HFFc6 (cell line): ENCODE results near the gene TEX261. TPM values are rescaled to one million over a fixed set of nuclear protein-coding genes. Genes with fewer than 3 reads are reported as not detected.

ENCODE experiments used
- DNase-seq: peaks from one replicate; pipeline ENCODE4 v3.0.0-alpha.2; 2018
- H3K27ac Mint-ChIP-seq: 2 replicates; pipeline ENCODE4 v1.8.0; 2020; ENCODE audit warnings: mild to moderate bottlenecking, mixed read lengths
- H3K27me3 Mint-ChIP-seq: 2 replicates; pipeline ENCODE4 v1.8.0; 2021; ENCODE audit warnings: mild to moderate bottlenecking, moderate library complexity, mixed read lengths; ENCODE audit not compliant: insufficient read depth
- H3K36me3 Mint-ChIP-seq: 2 replicates; pipeline ENCODE4 v1.8.0; 2021; ENCODE audit warnings: low read depth, mixed read lengths
- H3K4me1 Mint-ChIP-seq: 2 replicates; pipeline ENCODE4 v1.8.0; 2020; ENCODE audit warnings: low read depth, mixed read lengths
- H3K4me3 Mint-ChIP-seq: 2 replicates; pipeline ENCODE4 v1.8.0; 2020; ENCODE audit warnings: mild to moderate bottlenecking, moderate library complexity, mixed read lengths
- H3K9me3 Mint-ChIP-seq: 2 replicates; pipeline ENCODE4 v1.8.0; 2020; ENCODE audit warnings: mild to moderate bottlenecking, mixed read lengths
- total RNA-seq, 6 experiments: library from RNA; stranded (reverse); fragmentation: NEBNext Ultra II Directional; extraction: Animal tissue kit (Norgen Biotek cat#: 25700); gene quantifications; 2 replicates in 1 of 6; 3 replicates in 5 of 6; pipeline ENCODE4 v1.2.3, GENCODE V29; 2021
- TF ChIP-seq, protein P1 (sequence below): fragments of 200-600 bp; sonication (generic); IDR thresholded peaks from 2 replicates; pipeline ENCODE4 v1.5.0; 2021; ENCODE audit warnings: antibody characterized with exemption, mild to moderate bottlenecking

Gene TEX261
- total RNA-seq, 6 experiments from 2014 or later, result 91.6 to 129 (median 103) TPM

DNA sequence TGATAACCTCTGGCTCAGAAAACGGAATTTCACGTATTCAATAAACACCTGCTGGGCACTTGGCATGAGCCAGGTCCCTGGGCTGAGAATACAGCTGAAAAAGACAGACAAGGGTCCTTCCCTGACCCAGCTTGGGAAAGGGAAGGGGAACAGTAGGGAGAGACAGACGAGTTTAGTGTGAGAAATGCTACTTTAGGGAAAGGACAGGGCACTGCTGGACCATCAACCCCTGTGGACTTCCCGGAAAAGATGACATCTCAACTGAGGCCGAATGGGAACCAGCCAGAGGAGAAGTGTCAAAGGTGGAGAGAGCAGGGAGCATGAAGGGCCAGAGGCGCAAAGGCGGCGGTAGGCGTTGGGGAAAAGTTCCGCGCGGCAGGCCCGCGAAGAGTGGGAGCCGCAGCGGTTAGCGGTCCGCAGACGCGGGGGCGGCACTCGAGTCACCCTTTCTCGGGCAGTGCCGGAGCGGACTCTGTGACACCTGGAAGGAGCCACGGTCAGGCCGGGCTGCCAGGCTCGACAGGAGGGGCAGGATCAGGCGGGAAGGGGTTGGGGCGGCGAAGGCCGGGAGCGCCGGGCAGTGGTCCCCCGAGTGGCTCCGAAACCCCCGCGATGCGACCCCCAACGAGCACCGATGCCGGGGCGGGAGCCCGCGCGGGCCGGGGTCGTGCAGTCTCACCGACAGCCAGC is 519 bp downstream of the TEX261 start:
- Mint-ChIP-seq H3K4me3 (peak overlapping the region; percentile 94), H3K27ac (peak overlapping the region; percentile 71), H3K27me3 (no peaks in the 10 kb centered on the region), H3K9me3 (no peaks in the 10 kb centered on the region), H3K4me1 (peaks cover 27% of the 10 kb centered on the region), H3K36me3 (peaks cover 4% of the 10 kb centered on the region; the same call in 1 of the 2 replicates)
- DNase-seq, result no peak
- TF ChIP-seq, protein P1, sequence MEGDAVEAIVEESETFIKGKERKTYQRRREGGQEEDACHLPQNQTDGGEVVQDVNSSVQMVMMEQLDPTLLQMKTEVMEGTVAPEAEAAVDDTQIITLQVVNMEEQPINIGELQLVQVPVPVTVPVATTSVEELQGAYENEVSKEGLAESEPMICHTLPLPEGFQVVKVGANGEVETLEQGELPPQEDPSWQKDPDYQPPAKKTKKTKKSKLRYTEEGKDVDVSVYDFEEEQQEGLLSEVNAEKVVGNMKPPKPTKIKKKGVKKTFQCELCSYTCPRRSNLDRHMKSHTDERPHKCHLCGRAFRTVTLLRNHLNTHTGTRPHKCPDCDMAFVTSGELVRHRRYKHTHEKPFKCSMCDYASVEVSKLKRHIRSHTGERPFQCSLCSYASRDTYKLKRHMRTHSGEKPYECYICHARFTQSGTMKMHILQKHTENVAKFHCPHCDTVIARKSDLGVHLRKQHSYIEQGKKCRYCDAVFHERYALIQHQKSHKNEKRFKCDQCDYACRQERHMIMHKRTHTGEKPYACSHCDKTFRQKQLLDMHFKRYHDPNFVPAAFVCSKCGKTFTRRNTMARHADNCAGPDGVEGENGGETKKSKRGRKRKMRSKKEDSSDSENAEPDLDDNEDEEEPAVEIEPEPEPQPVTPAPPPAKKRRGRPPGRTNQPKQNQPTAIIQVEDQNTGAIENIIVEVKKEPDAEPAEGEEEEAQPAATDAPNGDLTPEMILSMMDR, result no peak; the same call in 1 of the 2 replicates

- H3K27ac Mint-ChIP-seq, result peak overlapping the region; percentile 71
- TF ChIP-seq, protein P1, result no peak
- no peak for DNase-seq
Observed at GRCh38 chr2:70992945-70993853, 1.5 kb downstream of the TEX261 start.

GRCh38 chr2:70991742-70992141 is 2.9 kb downstream of the TEX261 start:
- H3K4me1 Mint-ChIP-seq, result peaks cover 27% of the 10 kb centered on the region
- no peaks in the 10 kb centered on the region for H3K9me3 Mint-ChIP-seq
- no peaks in the 10 kb centered on the region; the same call in 1 of the 2 replicates for H3K27me3 Mint-ChIP-seq
- H3K36me3 Mint-ChIP-seq, result peaks cover 12% of the 10 kb centered on the region
- TF ChIP-seq, protein P1, result no peak
- DNase-seq, result no peak
- H3K4me3 Mint-ChIP-seq, result no peak overlapping the region
- no peak overlapping the region for H3K27ac Mint-ChIP-seq

More at GRCh38 chr2:70992945-70993853, 1.5 kb downstream of the TEX261 start:
- Mint-ChIP-seq H3K9me3 (no peaks in the 10 kb centered on the region), H3K27me3 (no peaks in the 10 kb centered on the region), H3K4me1 (peaks cover 27% of the 10 kb centered on the region), H3K36me3 (peaks cover 8% of the 10 kb centered on the region; the same call in 1 of the 2 replicates), H3K4me3 (peak overlapping the region; percentile 94)

DNA sequence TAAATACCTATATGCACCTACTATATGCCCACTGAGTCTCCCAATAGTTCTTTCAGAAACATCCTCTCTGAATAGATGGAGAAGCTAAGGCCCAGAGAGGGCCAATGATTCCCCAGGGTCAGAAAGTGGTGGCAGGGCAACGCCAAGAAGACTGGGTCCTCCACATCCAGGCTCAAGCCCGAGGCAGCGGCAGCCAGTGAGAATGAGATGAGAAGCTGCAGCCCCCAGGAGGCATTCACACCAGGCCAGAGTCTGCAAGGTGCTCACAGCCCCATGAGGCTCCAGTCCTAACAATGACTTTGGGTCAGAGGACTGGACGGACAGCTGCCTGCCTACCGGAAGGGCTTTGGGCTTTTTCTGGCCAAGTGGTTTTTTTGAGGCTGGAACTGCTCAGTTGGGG is 3.5 kb downstream of the TEX261 start:
- TF ChIP-seq, protein P1, result no peak
- peaks cover 18% of the 10 kb centered on the region for H3K36me3 Mint-ChIP-seq
- H3K27me3 Mint-ChIP-seq, result no peaks in the 10 kb centered on the region; the same call in 1 of the 2 replicates
- H3K9me3 Mint-ChIP-seq, result no peaks in the 10 kb centered on the region
- H3K4me3 Mint-ChIP-seq, result no peak overlapping the region
- H3K27ac Mint-ChIP-seq, result no peak overlapping the region
- no peak for DNase-seq
- H3K4me1 Mint-ChIP-seq, result peaks cover 27% of the 10 kb centered on the region

DNA sequence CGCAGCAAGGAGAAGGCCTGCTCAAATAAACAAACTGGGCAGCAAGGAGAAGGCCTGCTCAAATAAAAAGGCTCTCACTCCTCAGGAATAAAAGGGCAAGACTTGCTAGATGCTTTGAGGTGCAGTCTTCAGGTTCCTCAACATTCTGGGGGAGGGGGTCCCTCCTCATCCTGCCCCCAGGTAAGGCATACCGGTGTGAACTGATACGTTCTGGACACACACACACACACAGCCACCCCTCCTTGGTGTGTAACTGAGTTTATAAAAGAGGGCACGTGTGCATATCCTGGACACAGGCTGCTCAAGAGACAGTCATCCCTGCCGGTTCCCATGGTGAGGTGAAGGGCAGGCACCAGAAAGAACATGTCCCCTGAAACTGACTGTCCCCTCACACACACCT is 4.5 kb downstream of the TEX261 start:
- Mint-ChIP-seq H3K27me3 (no peaks in the 10 kb centered on the region; the same call in none of the 2 replicates), H3K4me3 (no peak overlapping the region), H3K9me3 (no peaks in the 10 kb centered on the region), H3K4me1 (peaks cover 19% of the 10 kb centered on the region), H3K36me3 (peaks cover 23% of the 10 kb centered on the region), H3K27ac (no peak overlapping the region)
- TF ChIP-seq, protein P1, result no peak
- DNase-seq, result no peak
